ENCODE data around the gene CATSPERB.

Gene CATSPERB

GRCh38 chr14:91533623-91534022, 198.3 kb downstream of the CATSPERB start:
- no peak overlapping the region for H3K27ac ChIP-seq
- no peak overlapping the region for H3K4me2 ChIP-seq (ENCODE audit: low read length)
- TF ChIP-seq CTCF (IDR thresholded peaks at IDR 0.05) = no peak
- H3K27me3 ChIP-seq (ENCODE audit: control insufficient read depth, insufficient read depth, low read length) = no peaks in the 10 kb centered on the region
- no peak overlapping the region for H2AFZ ChIP-seq
- no peaks in the 10 kb centered on the region for H3K79me2 ChIP-seq
- no peak overlapping the region for H3K9ac ChIP-seq
- H3K4me1 ChIP-seq = no peaks in the 10 kb centered on the region
- no peaks in the 10 kb centered on the region for H3K9me3 ChIP-seq (ENCODE audit: control insufficient read depth, low read length)
- no peaks in the 10 kb centered on the region for H3K36me3 ChIP-seq (ENCODE audit: control insufficient read depth, insufficient read depth, low read length)
- H3K4me3 ChIP-seq (ENCODE audit: low read depth, low read length) = no peak overlapping the region

All from parathyroid adenoma (tissue), 2 donors.